Neural progenitor cell (in vitro differentiated cells): ENCODE measurements around the gene FKBP10. TPM values are rescaled to one million over a fixed set of nuclear protein-coding genes. Genes with fewer than 3 reads are reported as not detected.

ENCODE experiments used
- DNase-seq: peaks from one replicate; pipeline ENCODE4 v3.0.0-alpha.2; 2016; ENCODE audit warnings: low spot score
- H2AFZ ChIP-seq: fragments of 200-600 bp; sonication (generic); replicated peaks from 2 replicates; pipeline ENCODE4 v1.6.1; 2016; ENCODE audit warnings: antibody characterized with exemption
- H3F3A ChIP-seq: fragments of 200-600 bp; sonication (generic); 2 replicates; pipeline ENCODE4 v1.6.1; 2016; ENCODE audit warnings: antibody characterized with exemption, low read depth
- H3K27ac ChIP-seq: fragments of 200-600 bp; sonication (generic); 2 replicates; pipeline ENCODE4 v1.5.1; 2016; ENCODE audit warnings: mild to moderate bottlenecking
- H3K27me3 ChIP-seq: fragments of 200-600 bp; sonication (generic); 2 replicates; pipeline ENCODE4 v1.6.1; 2016; ENCODE audit warnings: mild to moderate bottlenecking, moderate library complexity
- H3K36me3 ChIP-seq: fragments of 200-600 bp; sonication (generic); 2 replicates; pipeline ENCODE4 v1.5.1; 2016
- H3K4me1 ChIP-seq: fragments of 200-600 bp; sonication (generic); 2 replicates; pipeline ENCODE4 v1.6.1; 2016; ENCODE audit warnings: mixed run types
- H3K4me2 ChIP-seq: fragments of 200-600 bp; sonication (generic); 2 replicates; pipeline ENCODE4 v1.6.1; 2016
- H3K4me3 ChIP-seq: fragments of 200-600 bp; sonication (generic); 2 replicates; pipeline ENCODE4 v1.5.1; 2016
- H3K79me2 ChIP-seq: fragments of 200-600 bp; sonication (generic); 2 replicates; pipeline ENCODE4 v1.6.1; 2016; ENCODE audit warnings: low read depth
- H3K9ac ChIP-seq: fragments of 200-600 bp; sonication (generic); 2 replicates; pipeline ENCODE4 v1.6.1; 2016
- H3K9me3 ChIP-seq: fragments of 200-600 bp; sonication (generic); 2 replicates; pipeline ENCODE4 v1.5.1; 2016; ENCODE audit warnings: low read depth
- H4K20me1 ChIP-seq: fragments of 200-600 bp; sonication (generic); 2 replicates; pipeline ENCODE4 v1.6.1; 2016; ENCODE audit warnings: low read depth
- H3K27ac Mint-ChIP-seq: 3 replicates; pipeline ENCODE4 v1.8.0; 2021; ENCODE audit warnings: mixed read lengths
- H3K27me3 Mint-ChIP-seq: 2 replicates; pipeline ENCODE4 v1.8.0; 2022; ENCODE audit warnings: low read depth, mild to moderate bottlenecking, inconsistent platforms, moderate library complexity, mixed read lengths; ENCODE audit not compliant: insufficient read depth
- H3K36me3 Mint-ChIP-seq: 3 replicates; pipeline ENCODE4 v1.8.0; 2021; ENCODE audit warnings: mixed read lengths
- H3K4me1 Mint-ChIP-seq: 3 replicates; pipeline ENCODE4 v1.8.0; 2021; ENCODE audit warnings: mixed read lengths
- H3K4me3 Mint-ChIP-seq: 3 replicates; pipeline ENCODE4 v1.8.0; 2021; ENCODE audit warnings: mild to moderate bottlenecking, moderate library complexity, mixed read lengths
- H3K9me3 Mint-ChIP-seq: 3 replicates; pipeline ENCODE4 v1.8.0; 2020; ENCODE audit warnings: mixed read lengths
- CTCF ChIP-seq: fragments of 200-600 bp; sonication (generic); IDR thresholded peaks from 2 replicates; pipeline ENCODE4 v1.5.1; 2017; ENCODE audit warnings: antibody characterized with exemption, mild to moderate bottlenecking
- EZH2 ChIP-seq: fragments of 200-600 bp; sonication (generic); IDR thresholded peaks from 2 replicates; pipeline ENCODE4 v1.6.1; 2017; ENCODE audit warnings: antibody characterized with exemption, mild to moderate bottlenecking, moderate library complexity
- EZH2phosphoT487 ChIP-seq: fragments of 200-600 bp; sonication (generic); IDR thresholded peaks from 2 replicates; pipeline ENCODE4 v1.6.1; 2017; ENCODE audit warnings: antibody characterized with exemption
- total RNA-seq: library from RNA; depleted of rRNA; stranded (reverse); fragments of >200 nt; gene quantifications from 2 replicates; pipeline ENCODE4 v1.2.3, GENCODE V29; 2015; ENCODE audit warnings: low replicate concordance

FKBP10 gene
- total RNA-seq, 1 donor from 2014 or later: 108 TPM

DNA sequence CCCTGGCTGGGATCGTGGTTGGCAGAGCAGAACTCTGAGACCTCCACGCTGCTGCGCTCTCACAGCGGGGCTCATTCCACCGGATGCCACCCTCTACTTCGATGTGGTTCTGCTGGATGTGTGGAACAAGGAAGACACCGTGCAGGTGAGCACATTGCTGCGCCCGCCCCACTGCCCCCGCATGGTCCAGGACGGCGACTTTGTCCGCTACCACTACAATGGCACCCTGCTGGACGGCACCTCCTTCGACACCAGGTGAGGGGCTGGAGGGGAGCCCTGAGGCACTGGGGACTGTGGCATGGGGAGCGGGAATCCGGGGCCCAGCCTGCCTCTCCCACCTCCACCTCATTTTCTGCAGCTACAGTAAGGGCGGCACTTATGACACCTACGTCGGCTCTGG is 5.2 kb downstream of the FKBP10 start:
- Mint-ChIP-seq H3K4me3 (no peak overlapping the region), H3K27me3 (peaks cover 7% of the 10 kb centered on the region), H3K4me1 (peaks cover 23% of the 10 kb centered on the region), H3K27ac (no peak overlapping the region), H3K9me3 (no peaks in the 10 kb centered on the region), H3K36me3 (peaks cover 13% of the 10 kb centered on the region)
- H3F3A ChIP-seq: peaks cover 11% of the 10 kb centered on the region
- H3K4me3 ChIP-seq: no peak overlapping the region
- no peaks in the 10 kb centered on the region for H3K9me3 ChIP-seq
- DNase-seq: no peak
- H2AFZ ChIP-seq: no peak overlapping the region
- H3K36me3 ChIP-seq: no peaks in the 10 kb centered on the region
- TF ChIP-seq EZH2 (no peak), CTCF (no peak), EZH2phosphoT487 (no peak)
- H3K27ac ChIP-seq: no peak overlapping the region
- H3K9ac ChIP-seq: no peak overlapping the region
- H3K27me3 ChIP-seq: no peaks in the 10 kb centered on the region
- peaks cover 8% of the 10 kb centered on the region for H4K20me1 ChIP-seq
- no peak overlapping the region for H3K4me2 ChIP-seq
- peaks cover 24% of the 10 kb centered on the region for H3K4me1 ChIP-seq
- peaks cover 43% of the 10 kb centered on the region for H3K79me2 ChIP-seq

- Histone ChIP-seq H3K9me3 (no peaks in the 10 kb centered on the region), H3K4me2 (no peak overlapping the region), H3K79me2 (peaks cover 6% of the 10 kb centered on the region), H4K20me1 (peaks cover 17% of the 10 kb centered on the region), H3K36me3 (no peaks in the 10 kb centered on the region), H3K27me3 (no peaks in the 10 kb centered on the region), H3F3A (peaks cover 17% of the 10 kb centered on the region), H3K4me1 (peaks cover 19% of the 10 kb centered on the region), H3K9ac (no peak overlapping the region), H3K27ac (peak overlapping the region; percentile 58), H3K4me3 (no peak overlapping the region), H2AFZ (no peak overlapping the region)
- Mint-ChIP-seq H3K27me3 (peaks cover 5% of the 10 kb centered on the region), H3K4me1 (peaks cover 18% of the 10 kb centered on the region), H3K9me3 (no peaks in the 10 kb centered on the region), H3K36me3 (peaks cover 18% of the 10 kb centered on the region), H3K4me3 (no peak overlapping the region), H3K27ac (no peak overlapping the region)
- DNase-seq: no peak
- TF ChIP-seq EZH2phosphoT487 (no peak), CTCF (no peak), EZH2 (no peak)
These were observed 9.0 kb downstream of the FKBP10 start for GRCh38 chr17:41821776-41822175.

DNA sequence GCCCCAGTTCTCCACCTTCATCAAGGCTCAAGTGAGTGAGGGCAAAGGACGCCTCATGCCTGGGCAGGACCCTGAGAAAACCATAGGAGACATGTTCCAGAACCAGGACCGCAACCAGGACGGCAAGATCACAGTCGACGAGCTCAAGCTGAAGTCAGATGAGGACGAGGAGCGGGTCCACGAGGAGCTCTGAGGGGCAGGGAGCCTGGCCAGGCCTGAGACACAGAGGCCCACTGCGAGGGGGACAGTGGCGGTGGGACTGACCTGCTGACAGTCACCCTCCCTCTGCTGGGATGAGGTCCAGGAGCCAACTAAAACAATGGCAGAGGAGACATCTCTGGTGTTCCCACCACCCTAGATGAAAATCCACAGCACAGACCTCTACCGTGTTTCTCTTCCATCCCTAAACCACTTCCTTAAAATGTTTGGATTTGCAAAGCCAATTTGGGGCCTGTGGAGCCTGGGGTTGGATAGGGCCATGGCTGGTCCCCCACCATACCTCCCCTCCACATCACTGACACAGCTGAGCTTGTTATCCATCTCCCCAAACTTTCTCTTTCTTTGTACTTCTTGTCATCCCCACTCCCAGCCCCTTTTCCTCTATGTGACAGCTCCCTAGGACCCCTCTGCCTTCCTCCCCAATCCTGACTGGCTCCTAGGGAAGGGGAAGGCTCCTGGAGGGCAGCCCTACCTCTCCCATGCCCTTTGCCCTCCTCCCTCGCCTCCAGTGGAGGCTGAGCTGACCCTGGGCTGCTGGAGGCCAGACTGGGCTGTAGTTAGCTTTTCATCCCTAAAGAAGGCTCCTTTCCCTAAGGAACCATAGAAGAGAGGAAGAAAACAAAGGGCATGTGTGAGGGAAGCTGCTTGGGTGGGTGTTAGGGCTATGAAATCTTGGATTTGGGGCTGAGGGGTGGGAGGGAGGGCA is 9.7 kb downstream of the FKBP10 start:
- peaks cover 18% of the 10 kb centered on the region for H3K4me1 Mint-ChIP-seq
- no peaks in the 10 kb centered on the region for H3K27me3 ChIP-seq
- H3K36me3 ChIP-seq: no peaks in the 10 kb centered on the region
- peak overlapping the region; percentile 73 for H3K27ac Mint-ChIP-seq
- H3K9me3 ChIP-seq: no peaks in the 10 kb centered on the region
- peaks cover 17% of the 10 kb centered on the region for H3F3A ChIP-seq
- TF ChIP-seq EZH2phosphoT487 (no peak), CTCF (no peak), EZH2 (no peak)
- no peak overlapping the region for H3K4me2 ChIP-seq
- H2AFZ ChIP-seq: no peak overlapping the region
- H3K4me1 ChIP-seq: peaks cover 19% of the 10 kb centered on the region
- peaks cover 14% of the 10 kb centered on the region for H3K36me3 Mint-ChIP-seq
- peaks cover 5% of the 10 kb centered on the region for H3K27me3 Mint-ChIP-seq
- no peak overlapping the region for H3K4me3 Mint-ChIP-seq
- H3K9ac ChIP-seq: no peak overlapping the region
- H3K9me3 Mint-ChIP-seq: no peaks in the 10 kb centered on the region
- no peaks in the 10 kb centered on the region for H3K79me2 ChIP-seq
- H3K4me3 ChIP-seq: no peak overlapping the region
- DNase-seq: no peak
- peaks cover 17% of the 10 kb centered on the region for H4K20me1 ChIP-seq
- H3K27ac ChIP-seq: peak overlapping the region; percentile 58
